Natural killer cell (primary cell): Measurements from ENCODE around the gene TMEM131. TPM values are rescaled to one million over a fixed set of nuclear protein-coding genes. Genes with fewer than 3 reads are reported as not detected.

Experiments
- ATAC-seq, 3 donors: fragments of 150-1000 bp in 2 of 3; fragments of 200-7000 bp in 1 of 3; cut with Tn5 transposase; 1 replicate in 1 of 3; 2 replicates in 2 of 3; pipeline ENCODE4 v1.10.0; 2021; ENCODE audit warnings: mild to moderate bottlenecking in 2 of 3, moderate library complexity in 2 of 3
- DNase-seq, 2 donors: peaks; one replicate each; pipeline versions ENCODE4 v3.0.0 to v3.0.0-alpha.2; 2013 to 2021; ENCODE audit warnings: mixed read lengths in 1 of 2
- H3K27ac ChIP-seq: one replicate; pipeline ENCODE4 v1.5.1; 2013; ENCODE audit warnings: mild to moderate bottlenecking, low read length
- H3K27me3 ChIP-seq: one replicate; pipeline ENCODE4 v1.6.1; 2013; ENCODE audit warnings: low read length; ENCODE audit not compliant: control insufficient read depth, insufficient read depth
- H3K36me3 ChIP-seq: one replicate; pipeline ENCODE4 v1.6.1; 2013; ENCODE audit warnings: low read length; ENCODE audit not compliant: control insufficient read depth, insufficient read depth
- H3K4me1 ChIP-seq: one replicate; pipeline ENCODE4 v1.6.1; 2013; ENCODE audit warnings: low read length; ENCODE audit not compliant: control insufficient read depth, insufficient read depth
- H3K4me3 ChIP-seq: one replicate; pipeline ENCODE4 v1.5.1; 2013; ENCODE audit warnings: low read length
- H3K9me3 ChIP-seq: one replicate; pipeline ENCODE4 v1.6.1; 2013; ENCODE audit warnings: low read length; ENCODE audit not compliant: control insufficient read depth, insufficient read depth
- H3K27ac Mint-ChIP-seq, 2 donors: one replicate each; pipeline ENCODE4 v1.8.0; 2022; ENCODE audit warnings: mild to moderate bottlenecking in 2 of 2, mixed read lengths in 2 of 2, moderate library complexity in 1 of 2
- H3K27me3 Mint-ChIP-seq, 2 donors: one replicate each; pipeline ENCODE4 v1.8.0; 2022; ENCODE audit warnings: low read depth in 2 of 2, mixed read lengths in 2 of 2
- H3K36me3 Mint-ChIP-seq: one replicate; pipeline ENCODE4 v1.8.0; 2022; ENCODE audit warnings: mixed read lengths
- H3K4me1 Mint-ChIP-seq, 2 donors: one replicate each; pipeline ENCODE4 v1.8.0; 2022; ENCODE audit warnings: mixed read lengths in 2 of 2
- H3K4me3 Mint-ChIP-seq: one replicate; pipeline ENCODE4 v1.8.0; 2022; ENCODE audit warnings: mild to moderate bottlenecking, moderate library complexity, mixed read lengths
- H3K9me3 Mint-ChIP-seq, 2 donors: one replicate each; pipeline ENCODE4 v1.8.0; 2022; ENCODE audit warnings: mixed read lengths in 2 of 2
- CTCF ChIP-seq: fragments of 200-600 bp; IDR thresholded peaks from one replicate; pipeline ENCODE4 v1.8.0; 2022; ENCODE audit warnings: antibody characterized with exemption
- WGBS: methylation state at CpG from one replicate; pipeline ENCODE4 v1.1.7; 2013; ENCODE audit warnings: missing lambda C conversion rate; ENCODE audit not compliant: insufficient coverage; 5-methylcytosine and 5-hydroxymethylcytosine counted together
- intact Hi-C: fragments of 100-400 bp; cut with micrococcal nuclease; formaldehyde crosslinking; loops from one replicate; pipeline ENCODE4 v1.14.2; 2022
- total RNA-seq, 4 donors: library from RNA; stranded (reverse); fragments of 120-200 nt in 1 of 4; gene quantifications; one replicate each; pipeline versions ENCODE4 v1.2.3 to v1.2.4, GENCODE V29; 2013 to 2022

The TMEM131 gene
- total RNA-seq, 3 donors from 2014 or later (not counting 1 experiment from before 2014, with no cell fraction given): 44.8 to 72.1 (median 67.1) TPM

- H3K36me3 ChIP-seq: peaks cover 5% of the 10 kb centered on the region
- no peak for TF ChIP-seq CTCF
- no peaks in the 10 kb centered on the region for H3K4me1 ChIP-seq
- no peaks in the 10 kb centered on the region for H3K27me3 Mint-ChIP-seq
- H3K9me3 Mint-ChIP-seq: no peaks in the 10 kb centered on the region
- H3K36me3 Mint-ChIP-seq: no peaks in the 10 kb centered on the region
- no peak overlapping the region for H3K27ac Mint-ChIP-seq
- WGBS: 92% methylated on average over 4 of the region's 4 CpGs
- no peak overlapping the region for H3K4me3 Mint-ChIP-seq
- H3K4me1 Mint-ChIP-seq: peaks cover 0 to 8% of the 10 kb centered on the region in 2 donors
- intact Hi-C loops: no loop called here
- DNase-seq: no peak
- no peaks in the 10 kb centered on the region for H3K27me3 ChIP-seq
- H3K4me3 ChIP-seq: no peak overlapping the region
- H3K27ac ChIP-seq: no peak overlapping the region
- ATAC-seq: no peak
- H3K9me3 ChIP-seq: no peaks in the 10 kb centered on the region
Observed at GRCh38 chr2:97781981-97782380, 213.8 kb downstream of the TMEM131 start.

GRCh38 chr2:97779141-97779540 lies 216.6 kb downstream of the TMEM131 start:
- Histone ChIP-seq H3K4me1 (peaks cover 5% of the 10 kb centered on the region), H3K36me3 (peaks cover 11% of the 10 kb centered on the region), H3K27me3 (no peaks in the 10 kb centered on the region), H3K4me3 (no peak overlapping the region), H3K27ac (no peak overlapping the region), H3K9me3 (no peaks in the 10 kb centered on the region)
- H3K4me1 Mint-ChIP-seq: peaks cover 7 to 14% of the 10 kb centered on the region in 2 donors
- no peak for TF ChIP-seq CTCF
- no peak overlapping the region for H3K4me3 Mint-ChIP-seq
- ATAC-seq (no peak), DNase-seq (no peak)
- H3K27ac Mint-ChIP-seq: no peak overlapping the region
- peaks cover 6% of the 10 kb centered on the region for H3K36me3 Mint-ChIP-seq
- 98% methylated on average over 4 of the region's 4 CpGs for WGBS
- H3K27me3 Mint-ChIP-seq: no peaks in the 10 kb centered on the region
- intact Hi-C loops: no loop called here
- H3K9me3 Mint-ChIP-seq: no peaks in the 10 kb centered on the region

GRCh38 chr2:97775074-97775473 lies 220.7 kb downstream of the TMEM131 start:
- H3K27ac Mint-ChIP-seq: peak overlapping the region in 1 of 2 donors; percentile 1
- intact Hi-C loops: no loop called here
- Histone ChIP-seq H3K4me1 (peaks cover 7% of the 10 kb centered on the region), H3K27ac (no peak overlapping the region), H3K9me3 (no peaks in the 10 kb centered on the region), H3K36me3 (peaks cover 24% of the 10 kb centered on the region), H3K4me3 (no peak overlapping the region), H3K27me3 (no peaks in the 10 kb centered on the region)
- H3K4me1 Mint-ChIP-seq: peaks cover 10 to 17% of the 10 kb centered on the region in 2 donors
- ATAC-seq: no peak
- no peak for DNase-seq
- peaks cover 6% of the 10 kb centered on the region for H3K36me3 Mint-ChIP-seq
- no peak overlapping the region for H3K4me3 Mint-ChIP-seq
- 94% methylated on average over 11 of the region's 11 CpGs for WGBS
- no peak for TF ChIP-seq CTCF
- no peaks in the 10 kb centered on the region for H3K9me3 Mint-ChIP-seq
- H3K27me3 Mint-ChIP-seq: no peaks in the 10 kb centered on the region

GRCh38 chr2:97774425-97774824 lies 221.3 kb downstream of the TMEM131 start:
- peaks cover 7% of the 10 kb centered on the region for H3K4me1 ChIP-seq
- H3K4me3 ChIP-seq: no peak overlapping the region
- no peaks in the 10 kb centered on the region for H3K27me3 ChIP-seq
- Mint-ChIP-seq H3K27me3 (no peaks in the 10 kb centered on the region), H3K4me3 (no peak overlapping the region), H3K4me1 (peaks cover 10 to 17% of the 10 kb centered on the region in 2 donors), H3K36me3 (peaks cover 6% of the 10 kb centered on the region), H3K27ac (peak overlapping the region; percentile 1 to 62), H3K9me3 (no peaks in the 10 kb centered on the region)
- peaks cover 24% of the 10 kb centered on the region for H3K36me3 ChIP-seq
- peak in 2 of 3 donors; percentile 43 to 53 for ATAC-seq
- intact Hi-C loops: no loop called here
- DNase-seq: no peak
- no peak for TF ChIP-seq CTCF
- no peaks in the 10 kb centered on the region for H3K9me3 ChIP-seq
- WGBS: 38% methylated on average over 7 of the region's 7 CpGs
- no peak overlapping the region for H3K27ac ChIP-seq
